PC-9 (cell line): ENCODE data around the gene KMT2A. TPM values are rescaled to one million over a fixed set of nuclear protein-coding genes. Genes with fewer than 3 reads are reported as not detected.

Source experiments
- BruUV-seq: library from RNA; stranded (reverse); fragments of 400-500 nt; replicated peaks from 2 replicates; lab custom pipeline; 2021; lab: Mats Ljungman, UMichigan
- CTCF ChIA-PET: fragments of 300-600 bp; sonication (Branson Sonifier 250); formaldehyde crosslinking; loops from one replicate; lab custom pipeline; 2022; ENCODE audit warnings: antibody characterized with exemption; lab: Charles Lee
- POLR2A ChIA-PET: fragments of 300-600 bp; sonication (Branson Sonifier 250); formaldehyde crosslinking; loops from one replicate; lab custom pipeline; 2022; ENCODE audit warnings: antibody characterized with exemption; ENCODE audit not compliant: unreplicated experiment; lab: Charles Lee
- DNase-seq, 2 experiments: peaks; one replicate each; pipeline versions ENCODE4 v3.0.0 to v3.0.0-alpha.2; 2015 to 2022; ENCODE audit warnings: mixed read lengths in 1 of 2
- H2AFZ ChIP-seq: fragments of 200-600 bp; sonication (generic); 2 replicates; pipeline ENCODE4 v1.8.1; 2017; ENCODE audit warnings: antibody characterized with exemption
- H3F3A ChIP-seq: fragments of 200-600 bp; sonication (generic); 2 replicates; pipeline ENCODE4 v1.8.1; 2017; ENCODE audit warnings: antibody characterized with exemption, mild to moderate bottlenecking, low read depth; ENCODE audit not compliant: insufficient read depth
- H3K27ac ChIP-seq: fragments of 200-600 bp; sonication (generic); 2 replicates; pipeline ENCODE4 v1.6.1; 2016; ENCODE audit warnings: mixed run types
- H3K27me3 ChIP-seq: fragments of 200-600 bp; sonication (generic); 2 replicates; pipeline ENCODE4 v1.6.1; 2016; ENCODE audit warnings: low read depth, mixed run types; ENCODE audit not compliant: insufficient read depth
- H3K36me3 ChIP-seq: fragments of 200-600 bp; sonication (generic); 2 replicates; pipeline ENCODE4 v1.6.1; 2016; ENCODE audit warnings: low read depth, mixed run types
- H3K4me1 ChIP-seq: fragments of 200-600 bp; sonication (generic); replicated peaks from 2 replicates; pipeline ENCODE4 v1.6.1; 2016; ENCODE audit warnings: mixed run types; ENCODE audit not compliant: insufficient read depth
- H3K4me2 ChIP-seq: fragments of 200-600 bp; sonication (generic); 2 replicates; pipeline ENCODE4 v1.6.1; 2017; ENCODE audit warnings: mixed run types
- H3K4me3 ChIP-seq: fragments of 200-600 bp; sonication (generic); 2 replicates; pipeline ENCODE4 v1.6.1; 2016; ENCODE audit warnings: mixed run types
- H3K79me2 ChIP-seq: fragments of 200-600 bp; sonication (generic); 2 replicates; pipeline ENCODE4 v1.6.1; 2017; ENCODE audit warnings: low read depth, mixed run types
- H3K9me2 ChIP-seq: fragments of 200-600 bp; sonication (generic); 2 replicates; pipeline ENCODE4 v1.8.1; 2017; ENCODE audit warnings: mild to moderate bottlenecking; ENCODE audit not compliant: insufficient read depth
- H3K9me3 ChIP-seq: fragments of 200-600 bp; sonication (generic); 2 replicates; pipeline ENCODE4 v1.8.1; 2016; ENCODE audit warnings: low read depth; ENCODE audit not compliant: insufficient read depth
- H4K20me1 ChIP-seq: fragments of 200-600 bp; sonication (generic); 2 replicates; pipeline ENCODE4 v1.8.1; 2017; ENCODE audit not compliant: insufficient read depth
- CTCF ChIP-seq: fragments of 200-600 bp; sonication (generic); conservative IDR thresholded peaks from 2 replicates; pipeline ENCODE4 v1.6.1; 2017; ENCODE audit warnings: mixed run types, antibody characterized with exemption, mild to moderate bottlenecking, moderate library complexity
- EZH2 ChIP-seq: fragments of 200-600 bp; sonication (generic); IDR thresholded peaks from 2 replicates; pipeline ENCODE4 v1.8.0; 2017; ENCODE audit warnings: antibody characterized with exemption, low read depth
- intact Hi-C: fragments of 100-400 bp; cut with micrococcal nuclease; formaldehyde crosslinking; loops from one replicate; pipeline ENCODE4 v1.10.0; 2022; ENCODE audit not compliant: unreplicated experiment
- total RNA-seq: library from RNA; stranded (reverse); gene quantifications from 2 replicates; pipeline ENCODE4 v1.2.3, GENCODE V29; 2021

Gene KMT2A
- total RNA-seq, 1 experiment from 2014 or later, result 80.3 TPM

DNA sequence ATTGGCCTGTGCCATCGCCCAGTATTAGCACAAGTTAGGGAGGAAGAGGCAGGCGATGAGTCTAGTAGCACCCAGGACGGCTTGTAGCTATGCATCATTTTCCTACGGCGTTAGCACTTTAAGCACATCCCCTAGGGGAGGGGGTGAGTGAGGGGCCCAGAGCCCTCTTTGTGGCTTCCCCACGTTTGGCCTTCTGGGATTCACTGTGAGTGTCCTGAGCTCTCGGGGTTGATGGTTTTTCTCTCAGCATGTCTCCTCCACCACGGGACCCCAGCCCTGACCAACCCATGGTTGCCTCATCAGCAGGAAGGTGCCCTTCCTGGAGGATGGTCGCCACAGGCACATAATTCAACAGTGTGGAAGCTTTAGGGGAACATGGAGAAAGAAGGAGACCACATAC is 99.0 kb downstream of the KMT2A start:
- no peak for DNase-seq
- Histone ChIP-seq H3K36me3 (no peaks in the 10 kb centered on the region), H4K20me1 (no peaks in the 10 kb centered on the region), H2AFZ (no peak overlapping the region), H3K9me3 (no peaks in the 10 kb centered on the region), H3K27me3 (no peaks in the 10 kb centered on the region), H3K4me2 (no peak overlapping the region), H3K4me1 (peaks cover under 1% of the 10 kb centered on the region), H3K79me2 (no peaks in the 10 kb centered on the region), H3F3A (0 out of 2 replicates have a peak, but pooled peaks cover 3% of the 10 kb centered on the region), H3K27ac (no peak overlapping the region), H3K4me3 (no peak overlapping the region), H3K9me2 (no peaks in the 10 kb centered on the region)
- ChIA-PET POLR2A (no interaction called here), CTCF (no interaction called here)
- intact Hi-C loops, result no loop called here
- no peak for TF ChIP-seq CTCF
- TF ChIP-seq EZH2, result no peak
- no TSS peak for BruUV-seq

DNA sequence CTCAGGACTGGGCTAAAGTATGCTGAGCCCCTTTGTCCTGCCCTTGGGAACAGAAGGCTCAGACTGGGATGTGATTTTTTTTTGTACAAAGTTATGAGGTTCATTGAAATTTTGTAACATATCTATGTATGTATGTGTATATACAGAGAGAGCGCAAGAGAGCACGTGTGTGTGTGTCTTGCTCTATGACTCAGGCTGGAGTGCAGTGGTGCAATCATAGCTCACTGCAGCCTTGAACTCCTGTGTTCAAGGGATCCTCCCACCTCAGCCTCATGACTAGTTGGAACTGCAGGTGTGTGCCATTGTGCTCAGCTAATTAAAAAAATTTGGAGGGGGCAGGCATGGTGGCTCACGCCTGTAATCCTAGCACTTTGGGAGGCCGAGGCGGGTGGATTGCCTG is 100.4 kb downstream of the KMT2A start:
- Histone ChIP-seq H4K20me1 (no peaks in the 10 kb centered on the region), H3K9me2 (no peaks in the 10 kb centered on the region), H3K27me3 (no peaks in the 10 kb centered on the region), H3K27ac (no peak overlapping the region), H3F3A (0 out of 2 replicates have a peak, but pooled peaks cover 3% of the 10 kb centered on the region), H3K79me2 (no peaks in the 10 kb centered on the region), H3K4me1 (no peaks in the 10 kb centered on the region), H3K4me3 (no peak overlapping the region), H3K9me3 (no peaks in the 10 kb centered on the region), H2AFZ (no peak overlapping the region), H3K4me2 (no peak overlapping the region), H3K36me3 (no peaks in the 10 kb centered on the region)
- CTCF ChIA-PET, result no interaction called here
- DNase-seq, result no peak
- intact Hi-C loops, result no loop called here
- TF ChIP-seq EZH2, result no peak
- no peak for TF ChIP-seq CTCF
- BruUV-seq, result no TSS peak
- POLR2A ChIA-PET, result interaction anchor here (0.6 kb wide), 1 partner anchor 454 kb away, joined by 4 read pairs; no protein-coding TSS in a partner anchor

DNA sequence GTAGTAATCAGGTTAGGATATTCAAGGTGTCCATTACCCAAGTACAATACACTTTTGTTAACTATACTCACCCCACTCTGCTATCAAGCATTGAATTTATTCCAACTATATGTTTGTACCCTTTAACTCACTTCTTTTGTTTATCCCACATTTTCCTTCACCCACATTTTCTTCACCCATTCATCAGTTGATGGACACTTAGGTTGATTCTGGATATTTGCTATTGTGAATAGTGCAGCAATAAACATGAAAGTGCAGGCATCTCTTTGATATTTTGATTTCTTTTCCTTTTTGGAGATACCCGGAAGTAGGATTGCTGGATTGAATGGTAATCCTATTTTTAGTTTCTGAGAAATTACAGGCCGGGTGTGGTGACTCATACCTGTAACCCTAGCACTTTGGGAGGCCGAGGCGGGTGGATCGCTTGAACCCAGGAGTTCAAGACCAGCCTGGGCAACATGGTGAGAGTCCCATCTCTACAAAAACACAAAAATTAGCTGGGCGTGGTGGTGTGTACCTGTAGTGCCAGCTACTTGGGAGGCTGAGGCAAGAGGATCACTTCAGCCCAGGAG is 101.2 kb downstream of the KMT2A start:
- Histone ChIP-seq H3K4me3 (no peak overlapping the region), H3K4me2 (no peak overlapping the region), H4K20me1 (no peaks in the 10 kb centered on the region), H3K27ac (no peak overlapping the region), H3K4me1 (no peaks in the 10 kb centered on the region), H3F3A (0 out of 2 replicates have a peak, but pooled peaks cover 3% of the 10 kb centered on the region), H3K9me3 (no peaks in the 10 kb centered on the region), H3K9me2 (no peaks in the 10 kb centered on the region), H3K36me3 (no peaks in the 10 kb centered on the region), H3K79me2 (no peaks in the 10 kb centered on the region), H3K27me3 (no peaks in the 10 kb centered on the region), H2AFZ (no peak overlapping the region)
- BruUV-seq, result no TSS peak
- DNase-seq, result no peak
- ChIA-PET CTCF (no interaction called here), POLR2A (interaction anchor here (0.6 kb wide), 1 partner anchor 455 kb away, joined by 4 read pairs; no protein-coding TSS in a partner anchor)
- no peak for TF ChIP-seq EZH2
- TF ChIP-seq CTCF, result no peak
- intact Hi-C loops, result no loop called here
